ENCODE results near the gene ADSS2.

DNA sequence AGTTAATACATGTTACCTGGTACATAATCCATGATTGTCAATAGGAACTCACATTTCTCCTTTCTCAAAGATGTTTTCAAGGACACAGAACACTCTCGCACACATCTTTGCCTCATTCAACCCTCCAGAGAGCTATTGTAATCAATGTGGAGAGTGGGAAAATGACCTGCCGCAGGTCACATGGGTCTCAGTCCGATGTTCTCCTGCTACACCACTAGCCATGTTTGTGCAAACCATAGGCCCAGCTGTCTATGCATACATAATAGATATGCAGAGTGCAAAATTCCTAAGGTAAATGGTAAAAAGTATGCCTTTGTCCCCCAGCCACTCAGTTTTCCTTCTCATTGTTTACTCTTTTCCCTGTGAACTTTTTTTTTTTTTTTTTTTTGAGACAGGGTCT lies 89.2 kb downstream of the ADSS2 start:
- TF ChIP-seq, protein P1, sequence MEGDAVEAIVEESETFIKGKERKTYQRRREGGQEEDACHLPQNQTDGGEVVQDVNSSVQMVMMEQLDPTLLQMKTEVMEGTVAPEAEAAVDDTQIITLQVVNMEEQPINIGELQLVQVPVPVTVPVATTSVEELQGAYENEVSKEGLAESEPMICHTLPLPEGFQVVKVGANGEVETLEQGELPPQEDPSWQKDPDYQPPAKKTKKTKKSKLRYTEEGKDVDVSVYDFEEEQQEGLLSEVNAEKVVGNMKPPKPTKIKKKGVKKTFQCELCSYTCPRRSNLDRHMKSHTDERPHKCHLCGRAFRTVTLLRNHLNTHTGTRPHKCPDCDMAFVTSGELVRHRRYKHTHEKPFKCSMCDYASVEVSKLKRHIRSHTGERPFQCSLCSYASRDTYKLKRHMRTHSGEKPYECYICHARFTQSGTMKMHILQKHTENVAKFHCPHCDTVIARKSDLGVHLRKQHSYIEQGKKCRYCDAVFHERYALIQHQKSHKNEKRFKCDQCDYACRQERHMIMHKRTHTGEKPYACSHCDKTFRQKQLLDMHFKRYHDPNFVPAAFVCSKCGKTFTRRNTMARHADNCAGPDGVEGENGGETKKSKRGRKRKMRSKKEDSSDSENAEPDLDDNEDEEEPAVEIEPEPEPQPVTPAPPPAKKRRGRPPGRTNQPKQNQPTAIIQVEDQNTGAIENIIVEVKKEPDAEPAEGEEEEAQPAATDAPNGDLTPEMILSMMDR (conservative IDR thresholded peaks at IDR 0.05; ENCODE audit: low read depth in 2 of 2) = no peak
- TF ChIP-seq EZH2phosphoT487 (IDR thresholded peaks at IDR 0.05; ENCODE audit: unreplicated experiment) (no peak), ZNF114 (CRISPR knock-in tag; IDR thresholded peaks at IDR 0.05) (no peak), NANOG (IDR thresholded peaks at IDR 0.05; ENCODE audit: borderline replicate concordance) (no peak), EZH2 (IDR thresholded peaks at IDR 0.05; ENCODE audit: low read depth, unreplicated experiment) (no peak), POLR2AphosphoS5 (IDR thresholded peaks at IDR 0.05; ENCODE audit: low read depth) (no peak), JUNB (IDR thresholded peaks at IDR 0.05; ENCODE audit: unreplicated experiment) (no peak), ZNF331 (CRISPR knock-in tag; IDR thresholded peaks at IDR 0.05; ENCODE audit: low read depth) (no peak), CREB1 (CRISPR knock-in tag; IDR thresholded peaks at IDR 0.05; ENCODE audit: low read depth) (no peak), STAT1 (IDR thresholded peaks at IDR 0.05; ENCODE audit: unreplicated experiment) (no peak)
- TF ChIP-seq, protein P2, sequence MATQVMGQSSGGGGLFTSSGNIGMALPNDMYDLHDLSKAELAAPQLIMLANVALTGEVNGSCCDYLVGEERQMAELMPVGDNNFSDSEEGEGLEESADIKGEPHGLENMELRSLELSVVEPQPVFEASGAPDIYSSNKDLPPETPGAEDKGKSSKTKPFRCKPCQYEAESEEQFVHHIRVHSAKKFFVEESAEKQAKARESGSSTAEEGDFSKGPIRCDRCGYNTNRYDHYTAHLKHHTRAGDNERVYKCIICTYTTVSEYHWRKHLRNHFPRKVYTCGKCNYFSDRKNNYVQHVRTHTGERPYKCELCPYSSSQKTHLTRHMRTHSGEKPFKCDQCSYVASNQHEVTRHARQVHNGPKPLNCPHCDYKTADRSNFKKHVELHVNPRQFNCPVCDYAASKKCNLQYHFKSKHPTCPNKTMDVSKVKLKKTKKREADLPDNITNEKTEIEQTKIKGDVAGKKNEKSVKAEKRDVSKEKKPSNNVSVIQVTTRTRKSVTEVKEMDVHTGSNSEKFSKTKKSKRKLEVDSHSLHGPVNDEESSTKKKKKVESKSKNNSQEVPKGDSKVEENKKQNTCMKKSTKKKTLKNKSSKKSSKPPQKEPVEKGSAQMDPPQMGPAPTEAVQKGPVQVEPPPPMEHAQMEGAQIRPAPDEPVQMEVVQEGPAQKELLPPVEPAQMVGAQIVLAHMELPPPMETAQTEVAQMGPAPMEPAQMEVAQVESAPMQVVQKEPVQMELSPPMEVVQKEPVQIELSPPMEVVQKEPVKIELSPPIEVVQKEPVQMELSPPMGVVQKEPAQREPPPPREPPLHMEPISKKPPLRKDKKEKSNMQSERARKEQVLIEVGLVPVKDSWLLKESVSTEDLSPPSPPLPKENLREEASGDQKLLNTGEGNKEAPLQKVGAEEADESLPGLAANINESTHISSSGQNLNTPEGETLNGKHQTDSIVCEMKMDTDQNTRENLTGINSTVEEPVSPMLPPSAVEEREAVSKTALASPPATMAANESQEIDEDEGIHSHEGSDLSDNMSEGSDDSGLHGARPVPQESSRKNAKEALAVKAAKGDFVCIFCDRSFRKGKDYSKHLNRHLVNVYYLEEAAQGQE (IDR thresholded peaks at IDR 0.05; ENCODE audit: unreplicated experiment) = no peak
- TF ChIP-seq, protein P3, sequence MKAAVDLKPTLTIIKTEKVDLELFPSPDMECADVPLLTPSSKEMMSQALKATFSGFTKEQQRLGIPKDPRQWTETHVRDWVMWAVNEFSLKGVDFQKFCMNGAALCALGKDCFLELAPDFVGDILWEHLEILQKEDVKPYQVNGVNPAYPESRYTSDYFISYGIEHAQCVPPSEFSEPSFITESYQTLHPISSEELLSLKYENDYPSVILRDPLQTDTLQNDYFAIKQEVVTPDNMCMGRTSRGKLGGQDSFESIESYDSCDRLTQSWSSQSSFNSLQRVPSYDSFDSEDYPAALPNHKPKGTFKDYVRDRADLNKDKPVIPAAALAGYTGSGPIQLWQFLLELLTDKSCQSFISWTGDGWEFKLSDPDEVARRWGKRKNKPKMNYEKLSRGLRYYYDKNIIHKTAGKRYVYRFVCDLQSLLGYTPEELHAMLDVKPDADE (IDR thresholded peaks at IDR 0.05) = no peak
- TF ChIP-seq, protein P4, sequence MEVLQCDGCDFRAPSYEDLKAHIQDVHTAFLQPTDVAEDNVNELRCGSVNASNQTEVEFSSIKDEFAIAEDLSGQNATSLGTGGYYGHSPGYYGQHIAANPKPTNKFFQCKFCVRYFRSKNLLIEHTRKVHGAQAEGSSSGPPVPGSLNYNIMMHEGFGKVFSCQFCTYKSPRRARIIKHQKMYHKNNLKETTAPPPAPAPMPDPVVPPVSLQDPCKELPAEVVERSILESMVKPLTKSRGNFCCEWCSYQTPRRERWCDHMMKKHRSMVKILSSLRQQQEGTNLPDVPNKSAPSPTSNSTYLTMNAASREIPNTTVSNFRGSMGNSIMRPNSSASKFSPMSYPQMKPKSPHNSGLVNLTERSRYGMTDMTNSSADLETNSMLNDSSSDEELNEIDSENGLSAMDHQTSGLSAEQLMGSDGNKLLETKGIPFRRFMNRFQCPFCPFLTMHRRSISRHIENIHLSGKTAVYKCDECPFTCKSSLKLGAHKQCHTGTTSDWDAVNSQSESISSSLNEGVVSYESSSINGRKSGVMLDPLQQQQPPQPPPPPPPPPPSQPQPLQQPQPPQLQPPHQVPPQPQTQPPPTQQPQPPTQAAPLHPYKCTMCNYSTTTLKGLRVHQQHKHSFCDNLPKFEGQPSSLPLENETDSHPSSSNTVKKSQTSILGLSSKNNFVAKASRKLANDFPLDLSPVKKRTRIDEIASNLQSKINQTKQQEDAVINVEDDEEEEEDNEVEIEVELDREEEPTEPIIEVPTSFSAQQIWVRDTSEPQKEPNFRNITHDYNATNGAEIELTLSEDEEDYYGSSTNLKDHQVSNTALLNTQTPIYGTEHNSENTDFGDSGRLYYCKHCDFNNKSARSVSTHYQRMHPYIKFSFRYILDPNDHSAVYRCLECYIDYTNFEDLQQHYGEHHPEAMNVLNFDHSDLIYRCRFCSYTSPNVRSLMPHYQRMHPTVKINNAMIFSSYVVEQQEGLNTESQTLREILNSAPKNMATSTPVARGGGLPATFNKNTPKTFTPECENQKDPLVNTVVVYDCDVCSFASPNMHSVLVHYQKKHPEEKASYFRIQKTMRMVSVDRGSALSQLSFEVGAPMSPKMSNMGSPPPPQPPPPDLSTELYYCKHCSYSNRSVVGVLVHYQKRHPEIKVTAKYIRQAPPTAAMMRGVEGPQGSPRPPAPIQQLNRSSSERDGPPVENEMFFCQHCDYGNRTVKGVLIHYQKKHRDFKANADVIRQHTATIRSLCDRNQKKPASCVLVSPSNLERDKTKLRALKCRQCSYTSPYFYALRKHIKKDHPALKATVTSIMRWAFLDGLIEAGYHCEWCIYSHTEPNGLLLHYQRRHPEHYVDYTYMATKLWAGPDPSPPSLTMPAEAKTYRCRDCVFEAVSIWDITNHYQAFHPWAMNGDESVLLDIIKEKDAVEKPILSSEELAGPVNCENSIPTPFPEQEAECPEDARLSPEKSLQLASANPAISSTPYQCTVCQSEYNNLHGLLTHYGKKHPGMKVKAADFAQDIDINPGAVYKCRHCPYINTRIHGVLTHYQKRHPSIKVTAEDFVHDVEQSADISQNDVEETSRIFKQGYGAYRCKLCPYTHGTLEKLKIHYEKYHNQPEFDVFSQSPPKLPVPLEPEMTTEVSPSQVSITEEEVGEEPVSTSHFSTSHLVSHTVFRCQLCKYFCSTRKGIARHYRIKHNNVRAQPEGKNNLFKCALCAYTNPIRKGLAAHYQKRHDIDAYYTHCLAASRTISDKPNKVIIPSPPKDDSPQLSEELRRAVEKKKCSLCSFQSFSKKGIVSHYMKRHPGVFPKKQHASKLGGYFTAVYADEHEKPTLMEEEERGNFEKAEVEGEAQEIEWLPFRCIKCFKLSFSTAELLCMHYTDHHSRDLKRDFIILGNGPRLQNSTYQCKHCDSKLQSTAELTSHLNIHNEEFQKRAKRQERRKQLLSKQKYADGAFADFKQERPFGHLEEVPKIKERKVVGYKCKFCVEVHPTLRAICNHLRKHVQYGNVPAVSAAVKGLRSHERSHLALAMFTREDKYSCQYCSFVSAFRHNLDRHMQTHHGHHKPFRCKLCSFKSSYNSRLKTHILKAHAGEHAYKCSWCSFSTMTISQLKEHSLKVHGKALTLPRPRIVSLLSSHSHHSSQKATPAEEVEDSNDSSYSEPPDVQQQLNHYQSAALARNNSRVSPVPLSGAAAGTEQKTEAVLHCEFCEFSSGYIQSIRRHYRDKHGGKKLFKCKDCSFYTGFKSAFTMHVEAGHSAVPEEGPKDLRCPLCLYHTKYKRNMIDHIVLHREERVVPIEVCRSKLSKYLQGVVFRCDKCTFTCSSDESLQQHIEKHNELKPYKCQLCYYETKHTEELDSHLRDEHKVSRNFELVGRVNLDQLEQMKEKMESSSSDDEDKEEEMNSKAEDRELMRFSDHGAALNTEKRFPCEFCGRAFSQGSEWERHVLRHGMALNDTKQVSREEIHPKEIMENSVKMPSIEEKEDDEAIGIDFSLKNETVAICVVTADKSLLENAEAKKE (CRISPR knock-in tag; IDR thresholded peaks at IDR 0.05) = no peak

Measured in GM23338 (cell line).